ENCODE results near the gene ABHD6. TPM values are rescaled to one million over a fixed set of nuclear protein-coding genes. Genes with fewer than 3 reads are reported as not detected.
"Not testable (repeated sequence)": the region's sequence is repeated elsewhere in the genome, so short reads cannot be mapped to it uniquely, and the experiment has no call there.

Gene ABHD6
- polyA plus RNA-seq, 1 donor from 2014 or later, result 38.9 TPM

DNA sequence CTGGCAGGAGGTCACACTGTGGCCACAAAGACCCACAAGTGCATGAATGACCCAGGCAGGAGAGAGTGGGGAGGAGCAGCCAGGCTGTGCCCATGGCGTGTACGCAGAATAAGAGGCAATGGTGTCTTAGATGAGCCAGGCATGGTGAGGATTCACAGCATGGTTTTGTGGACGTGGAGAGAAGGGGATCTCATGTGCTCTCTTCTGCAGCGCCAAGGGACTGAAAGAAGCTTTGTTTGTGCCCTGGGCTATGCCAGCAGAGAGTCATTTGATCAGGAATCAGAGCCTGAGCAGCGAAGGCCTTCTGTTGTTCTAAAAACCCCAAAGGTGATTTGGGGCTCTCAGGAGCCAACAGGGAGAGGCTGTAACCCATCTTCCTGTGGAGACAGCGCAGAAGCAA is 49.8 kb downstream of the ABHD6 start:
- no peaks in the 10 kb centered on the region for H3K36me3 ChIP-seq (ENCODE audit: insufficient read depth, low read length)
- no peak overlapping the region for H3K4me2 ChIP-seq (ENCODE audit: low read length)
- no peaks in the 10 kb centered on the region for H3F3A ChIP-seq (ENCODE audit: insufficient read depth, low read length, poor library complexity, severe bottlenecking)
- no peaks in the 10 kb centered on the region for H3K9me2 ChIP-seq (ENCODE audit: insufficient read depth, low read length)
- H3K9ac ChIP-seq (ENCODE audit: low read length), result no peak overlapping the region
- H2AFZ ChIP-seq (ENCODE audit: low read depth, low read length), result no peak overlapping the region
- H3K27ac ChIP-seq (ENCODE audit: low read length), result no peak overlapping the region
- no peak for TF ChIP-seq MXI1 (conservative IDR thresholded peaks at IDR 0.05; ENCODE audit: poor library complexity, severe bottlenecking)
- no peak for TF ChIP-seq CTCF (IDR thresholded peaks at IDR 0.05; ENCODE audit: poor library complexity, severe bottlenecking)
- TF ChIP-seq SMC3 (conservative IDR thresholded peaks at IDR 0.05; ENCODE audit: poor library complexity), result no peak
- TF ChIP-seq, protein P1, sequence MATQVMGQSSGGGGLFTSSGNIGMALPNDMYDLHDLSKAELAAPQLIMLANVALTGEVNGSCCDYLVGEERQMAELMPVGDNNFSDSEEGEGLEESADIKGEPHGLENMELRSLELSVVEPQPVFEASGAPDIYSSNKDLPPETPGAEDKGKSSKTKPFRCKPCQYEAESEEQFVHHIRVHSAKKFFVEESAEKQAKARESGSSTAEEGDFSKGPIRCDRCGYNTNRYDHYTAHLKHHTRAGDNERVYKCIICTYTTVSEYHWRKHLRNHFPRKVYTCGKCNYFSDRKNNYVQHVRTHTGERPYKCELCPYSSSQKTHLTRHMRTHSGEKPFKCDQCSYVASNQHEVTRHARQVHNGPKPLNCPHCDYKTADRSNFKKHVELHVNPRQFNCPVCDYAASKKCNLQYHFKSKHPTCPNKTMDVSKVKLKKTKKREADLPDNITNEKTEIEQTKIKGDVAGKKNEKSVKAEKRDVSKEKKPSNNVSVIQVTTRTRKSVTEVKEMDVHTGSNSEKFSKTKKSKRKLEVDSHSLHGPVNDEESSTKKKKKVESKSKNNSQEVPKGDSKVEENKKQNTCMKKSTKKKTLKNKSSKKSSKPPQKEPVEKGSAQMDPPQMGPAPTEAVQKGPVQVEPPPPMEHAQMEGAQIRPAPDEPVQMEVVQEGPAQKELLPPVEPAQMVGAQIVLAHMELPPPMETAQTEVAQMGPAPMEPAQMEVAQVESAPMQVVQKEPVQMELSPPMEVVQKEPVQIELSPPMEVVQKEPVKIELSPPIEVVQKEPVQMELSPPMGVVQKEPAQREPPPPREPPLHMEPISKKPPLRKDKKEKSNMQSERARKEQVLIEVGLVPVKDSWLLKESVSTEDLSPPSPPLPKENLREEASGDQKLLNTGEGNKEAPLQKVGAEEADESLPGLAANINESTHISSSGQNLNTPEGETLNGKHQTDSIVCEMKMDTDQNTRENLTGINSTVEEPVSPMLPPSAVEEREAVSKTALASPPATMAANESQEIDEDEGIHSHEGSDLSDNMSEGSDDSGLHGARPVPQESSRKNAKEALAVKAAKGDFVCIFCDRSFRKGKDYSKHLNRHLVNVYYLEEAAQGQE (IDR thresholded peaks at IDR 0.05; ENCODE audit: borderline replicate concordance), result no peak
- no peak for TF ChIP-seq EP300 (conservative IDR thresholded peaks at IDR 0.05; ENCODE audit: poor library complexity, severe bottlenecking)
- no peak for TF ChIP-seq POLR2AphosphoS5 (IDR thresholded peaks at IDR 0.05)
- TF ChIP-seq EZH2 (IDR thresholded peaks at IDR 0.05; ENCODE audit: borderline replicate concordance, insufficient read depth, low read length, poor library complexity, severe bottlenecking), result no peak
- TF ChIP-seq RAD21 (conservative IDR thresholded peaks at IDR 0.05), result no peak
- TF ChIP-seq TAF1 (IDR thresholded peaks at IDR 0.05; ENCODE audit: low read depth), result no peak
- H3K79me2 ChIP-seq (replicated peaks; ENCODE audit: insufficient read depth, low read length), result no peaks in the 10 kb centered on the region
- H4K20me1 ChIP-seq (ENCODE audit: insufficient read depth), result no peaks in the 10 kb centered on the region
- H3K4me3 ChIP-seq (ENCODE audit: low read length), result no peak overlapping the region
- H3K27me3 ChIP-seq (ENCODE audit: insufficient read depth, low read depth, low read length), result no peaks in the 10 kb centered on the region
- no peaks in the 10 kb centered on the region for H3K9me3 ChIP-seq (ENCODE audit: low read length)

GRCh38 chr3:58288011-58288728 is 50.6 kb downstream of the ABHD6 start:
- Histone ChIP-seq H3K36me3 (ENCODE audit: insufficient read depth, low read length) (no peaks in the 10 kb centered on the region), H3K9me3 (ENCODE audit: low read length) (no peaks in the 10 kb centered on the region), H3K9me2 (ENCODE audit: insufficient read depth, low read length) (no peaks in the 10 kb centered on the region), H4K20me1 (ENCODE audit: insufficient read depth) (no peaks in the 10 kb centered on the region), H3F3A (ENCODE audit: insufficient read depth, low read length, poor library complexity, severe bottlenecking) (no peaks in the 10 kb centered on the region), H3K4me3 (ENCODE audit: low read length) (no peak overlapping the region), H3K27ac (ENCODE audit: low read length) (no peak overlapping the region), H2AFZ (ENCODE audit: low read depth, low read length) (no peak overlapping the region), H3K4me2 (ENCODE audit: low read length) (no peak overlapping the region), H3K9ac (ENCODE audit: low read length) (no peak overlapping the region), H3K27me3 (ENCODE audit: insufficient read depth, low read depth, low read length) (no peaks in the 10 kb centered on the region), H3K79me2 (replicated peaks; ENCODE audit: insufficient read depth, low read length) (no peaks in the 10 kb centered on the region)
- TF ChIP-seq EP300 (conservative IDR thresholded peaks at IDR 0.05; ENCODE audit: poor library complexity, severe bottlenecking) (no peak), CTCF (IDR thresholded peaks at IDR 0.05; ENCODE audit: poor library complexity, severe bottlenecking) (no peak), MXI1 (conservative IDR thresholded peaks at IDR 0.05; ENCODE audit: poor library complexity, severe bottlenecking) (no peak), SMC3 (conservative IDR thresholded peaks at IDR 0.05; ENCODE audit: poor library complexity) (no peak), EZH2 (IDR thresholded peaks at IDR 0.05; ENCODE audit: borderline replicate concordance, insufficient read depth, low read length, poor library complexity, severe bottlenecking) (no peak)

DNA sequence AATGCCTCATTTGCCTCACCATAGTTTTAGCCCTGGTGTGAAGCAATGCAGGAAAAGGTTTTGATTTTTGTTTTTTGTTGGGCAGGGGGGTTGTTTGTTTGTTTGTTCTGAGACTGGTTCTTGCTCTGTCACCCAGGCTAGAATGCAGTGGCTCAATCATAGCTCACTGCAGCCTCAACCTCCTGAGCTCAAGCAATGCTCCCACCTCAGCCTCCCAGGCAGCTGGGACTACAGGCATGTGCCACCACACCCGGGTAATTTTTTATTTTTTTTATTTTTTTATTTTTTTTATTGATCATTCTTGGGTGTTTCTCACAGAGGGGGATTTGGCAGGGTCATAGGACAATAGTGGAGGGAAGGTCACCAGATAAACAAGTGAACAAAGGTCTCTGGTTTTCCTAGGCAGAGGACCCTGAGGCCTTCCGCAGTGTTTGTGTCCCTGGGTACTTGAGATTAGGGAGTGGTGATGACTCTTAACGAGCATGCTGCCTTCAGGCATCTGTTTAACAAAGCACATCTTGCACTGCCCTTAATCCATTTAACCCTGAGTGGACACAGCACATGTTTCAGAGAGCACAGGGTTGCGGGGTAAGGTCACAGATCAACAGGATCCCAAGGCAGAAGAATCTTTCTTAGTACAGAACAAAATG is 51.5 kb downstream of the ABHD6 start:
- not testable (repeated sequence) for H3F3A ChIP-seq (ENCODE audit: insufficient read depth, low read length, poor library complexity, severe bottlenecking); H3K9ac ChIP-seq (ENCODE audit: low read length); H3K9me3 ChIP-seq (ENCODE audit: low read length); H3K79me2 ChIP-seq (replicated peaks; ENCODE audit: insufficient read depth, low read length); H3K9me2 ChIP-seq (ENCODE audit: insufficient read depth, low read length); H4K20me1 ChIP-seq (ENCODE audit: insufficient read depth); H2AFZ ChIP-seq (ENCODE audit: low read depth, low read length); H3K4me2 ChIP-seq (ENCODE audit: low read length); H3K27ac ChIP-seq (ENCODE audit: low read length); H3K36me3 ChIP-seq (ENCODE audit: insufficient read depth, low read length); H3K27me3 ChIP-seq (ENCODE audit: insufficient read depth, low read depth, low read length); H3K4me3 ChIP-seq (ENCODE audit: low read length)

DNA sequence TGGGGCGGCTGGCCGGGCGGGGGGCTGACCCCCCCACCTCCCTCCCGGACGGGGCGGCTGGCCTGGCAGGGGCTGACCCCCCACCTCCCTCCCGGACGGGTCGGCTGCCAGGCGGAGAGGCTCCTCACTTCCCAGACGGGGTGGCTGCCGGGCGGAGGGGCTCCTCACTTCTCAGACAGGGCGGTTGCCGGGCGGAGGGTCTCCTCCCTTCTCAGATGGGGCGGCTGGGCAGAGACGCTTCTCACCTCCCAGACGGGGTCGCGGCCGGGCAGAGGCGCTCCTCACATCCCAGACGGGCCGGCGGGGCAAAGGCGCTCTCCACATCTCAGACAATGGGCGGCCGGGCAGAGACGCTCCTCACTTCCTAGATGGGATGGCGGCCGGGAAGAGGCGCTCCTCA is 52.9 kb downstream of the ABHD6 start:
- not testable (repeated sequence) for H2AFZ ChIP-seq (ENCODE audit: low read depth, low read length); H3K79me2 ChIP-seq (replicated peaks; ENCODE audit: insufficient read depth, low read length); H3K9ac ChIP-seq (ENCODE audit: low read length); H4K20me1 ChIP-seq (ENCODE audit: insufficient read depth); H3K36me3 ChIP-seq (ENCODE audit: insufficient read depth, low read length); H3K27me3 ChIP-seq (ENCODE audit: insufficient read depth, low read depth, low read length); H3K4me2 ChIP-seq (ENCODE audit: low read length); H3K4me3 ChIP-seq (ENCODE audit: low read length); H3K9me3 ChIP-seq (ENCODE audit: low read length); H3K27ac ChIP-seq (ENCODE audit: low read length); H3F3A ChIP-seq (ENCODE audit: insufficient read depth, low read length, poor library complexity, severe bottlenecking); H3K9me2 ChIP-seq (ENCODE audit: insufficient read depth, low read length)

Data from neural cell (in vitro differentiated cells).